ENCODE data around the gene ADGRG6.
"Not testable (repeated sequence)": the region's sequence is repeated elsewhere in the genome, so short reads cannot be mapped to it uniquely, and the experiment has no call there.

Gene ADGRG6

DNA sequence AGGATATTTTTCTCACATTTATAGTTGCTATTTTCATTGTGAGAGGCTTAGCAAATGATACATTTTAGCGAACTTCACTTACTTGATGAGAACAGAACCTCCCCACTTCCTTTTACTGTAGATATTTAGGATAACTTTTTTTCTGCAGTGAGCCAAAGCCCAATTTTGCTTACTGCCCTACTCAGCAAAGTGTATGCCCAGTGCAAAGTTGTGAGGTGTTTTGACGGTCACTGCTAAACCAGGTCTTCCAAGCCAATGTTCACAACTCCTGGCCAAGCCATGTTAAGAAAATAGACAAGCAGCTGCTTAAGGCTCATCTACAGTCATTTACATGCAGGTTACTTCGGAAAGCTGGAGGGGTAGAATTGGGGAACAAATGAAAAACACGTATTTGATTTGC is 144.8 kb downstream of the ADGRG6 start:
- DNase-seq (ENCODE audit: low spot score), result no peak

DNA sequence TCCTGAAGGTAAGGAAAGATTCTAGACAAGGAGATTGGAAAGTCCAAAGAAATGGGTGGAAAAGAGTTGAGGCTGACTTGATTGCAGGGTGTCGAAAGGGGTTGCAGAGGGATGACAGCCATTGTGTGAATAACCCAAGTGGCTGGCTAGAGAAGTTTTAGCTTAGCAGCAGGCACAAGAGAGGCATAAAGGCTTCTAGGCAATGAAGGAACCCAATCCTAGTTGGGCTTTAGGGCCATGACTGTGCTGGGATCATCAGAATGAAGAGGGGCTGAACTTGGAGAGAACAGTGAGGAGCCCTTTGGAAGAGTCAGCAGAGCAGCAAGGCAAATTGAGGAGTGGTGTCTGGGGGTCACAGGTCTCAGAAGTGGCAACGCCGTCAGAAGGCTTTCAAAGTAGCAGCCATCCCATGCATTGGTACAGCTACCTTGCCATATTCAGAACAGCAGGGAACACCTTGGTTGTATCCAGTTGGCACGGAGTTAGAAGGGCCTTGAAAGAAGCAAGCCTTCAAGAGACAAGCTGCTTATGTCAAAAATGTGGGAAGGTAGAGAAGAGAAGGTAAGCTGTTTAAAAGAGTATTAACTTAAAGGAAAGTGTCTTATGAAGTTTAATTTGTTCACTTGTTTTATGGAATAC is 146.4 kb downstream of the ADGRG6 start:
- no peak for DNase-seq (ENCODE audit: low spot score)

DNA sequence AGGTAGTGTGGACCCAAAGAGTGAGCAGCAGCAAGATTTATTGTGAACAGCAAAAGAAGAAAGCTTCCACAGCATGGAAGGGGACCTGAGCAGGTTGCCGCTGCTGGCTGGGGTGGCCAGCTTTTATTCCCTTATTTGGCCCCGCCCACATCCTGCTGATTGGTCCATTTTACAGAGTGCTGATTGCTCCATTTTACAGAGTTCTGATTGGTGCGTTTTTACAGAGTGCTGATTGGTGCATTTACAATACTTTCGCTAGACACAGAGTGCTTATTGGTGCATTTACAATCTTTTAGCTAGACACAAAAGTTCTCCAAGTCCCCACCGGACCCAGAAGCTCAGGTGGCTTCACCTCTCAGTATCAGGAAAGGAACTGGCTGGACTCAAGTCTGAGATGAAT is 149.0 kb downstream of the ADGRG6 start:
- DNase-seq (ENCODE audit: low spot score), result not testable (repeated sequence)

- no peak for DNase-seq (ENCODE audit: low spot score)
Measured at GRCh38 chr6:142452993-142453392, 151.2 kb downstream of the ADGRG6 start.

- not testable (repeated sequence) for DNase-seq (ENCODE audit: low spot score)
Measured at GRCh38 chr6:142454196-142454595, 152.4 kb downstream of the ADGRG6 start.

DNA sequence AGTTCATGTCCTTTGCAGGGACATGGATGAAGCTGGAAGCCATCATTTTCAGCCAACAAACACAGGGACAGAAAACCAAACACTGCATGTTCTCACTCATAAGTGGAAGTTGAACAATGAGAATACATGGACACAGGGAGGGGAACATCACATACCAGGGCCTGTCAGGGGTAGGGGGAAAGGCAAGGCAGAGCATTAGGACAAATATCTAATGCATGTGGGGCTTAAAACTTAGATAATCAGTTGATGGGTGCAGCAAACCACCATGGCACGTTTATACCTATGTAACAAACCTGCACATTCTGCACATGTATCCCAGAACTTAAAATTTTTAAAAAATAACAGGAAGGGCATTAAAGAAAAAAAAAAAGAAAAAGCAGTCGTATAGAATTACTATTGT is 153.0 kb downstream of the ADGRG6 start:
- not testable (repeated sequence) for DNase-seq (ENCODE audit: low spot score)

DNA sequence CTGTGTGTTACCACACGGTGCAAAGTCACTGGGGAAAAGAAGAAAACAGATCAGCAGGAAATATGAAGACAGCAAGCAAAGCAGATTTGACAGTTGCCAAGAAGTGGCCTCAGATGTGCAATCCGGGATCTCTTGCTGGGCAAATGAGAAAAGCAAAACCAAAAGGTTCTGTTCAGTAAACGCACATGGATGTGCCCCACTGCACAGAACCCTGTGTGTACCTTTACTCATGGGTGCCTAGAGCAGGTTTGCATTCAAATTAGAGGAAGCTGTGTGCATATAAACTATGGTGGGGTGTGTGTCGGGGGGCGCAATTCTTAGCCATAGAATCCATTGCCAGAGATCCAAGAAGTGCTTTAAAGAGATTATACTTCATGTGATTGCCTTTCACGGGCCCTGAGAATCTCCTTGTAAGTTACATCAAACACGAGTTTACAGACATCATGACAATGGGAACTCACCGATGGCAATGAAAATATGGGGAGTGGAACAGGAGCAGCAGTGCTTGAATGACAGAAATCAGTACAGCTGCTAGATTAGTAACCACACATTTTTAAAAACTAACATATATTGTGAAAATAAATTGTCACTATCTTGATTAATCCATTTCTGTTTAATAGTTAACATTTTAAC is 154.3 kb downstream of the ADGRG6 start:
- DNase-seq (ENCODE audit: low spot score), result no peak

DNA sequence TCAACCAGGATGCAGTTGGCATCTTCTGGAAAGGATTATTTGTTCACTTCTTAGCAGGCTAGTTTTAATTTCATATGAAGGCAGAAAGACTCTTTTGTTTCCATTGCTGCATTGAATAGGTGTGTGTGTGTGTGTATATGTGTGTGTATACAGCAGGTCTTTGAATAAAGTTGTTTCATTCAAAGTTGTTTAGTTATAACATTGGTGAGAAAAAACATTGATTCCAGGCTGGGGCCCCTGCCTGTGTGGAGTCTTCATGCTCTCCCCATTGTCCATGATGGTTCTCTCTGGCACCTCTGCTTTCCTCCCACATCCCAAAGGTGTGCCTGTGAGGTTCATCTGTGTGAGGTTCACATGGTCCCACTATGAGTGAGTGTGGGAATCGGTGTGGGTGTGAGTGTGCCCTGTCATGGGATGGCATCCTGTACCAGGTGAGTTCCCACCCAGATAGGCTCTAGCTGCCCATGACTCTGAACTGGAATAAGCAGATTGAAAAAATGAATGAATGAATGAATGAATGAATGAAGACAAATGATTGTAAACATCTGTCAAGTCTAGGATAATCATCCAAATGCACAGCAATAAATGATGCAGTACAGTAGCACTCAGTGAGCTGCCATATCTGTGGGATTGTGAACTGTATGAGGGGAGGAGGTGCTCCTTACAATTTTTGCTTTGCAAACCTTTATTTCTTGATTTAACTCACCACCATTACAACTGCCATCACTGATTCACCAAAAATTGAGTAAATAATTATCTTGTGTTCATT is 156.0 kb downstream of the ADGRG6 start:
- DNase-seq (ENCODE audit: low spot score), result no peak

DNA sequence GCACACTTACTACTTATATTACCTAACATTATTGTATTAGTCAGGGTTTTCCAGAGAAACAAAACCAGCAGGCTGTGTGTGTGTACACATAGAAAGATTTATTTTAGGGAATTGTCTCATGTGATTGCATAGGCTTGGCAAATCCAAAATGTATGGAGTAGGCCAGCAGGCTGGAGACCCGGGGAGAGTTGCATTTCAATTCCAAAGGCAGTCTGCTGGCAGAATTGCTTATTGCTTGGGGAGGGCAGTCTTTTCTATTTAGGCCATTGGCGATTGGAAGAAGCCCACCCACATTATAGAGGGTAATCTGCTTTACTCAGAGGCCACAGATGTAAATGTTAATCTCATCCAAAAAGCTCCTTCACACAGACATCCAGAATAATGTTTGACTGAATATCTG is 157.0 kb downstream of the ADGRG6 start:
- no peak for DNase-seq (ENCODE audit: low spot score)

DNA sequence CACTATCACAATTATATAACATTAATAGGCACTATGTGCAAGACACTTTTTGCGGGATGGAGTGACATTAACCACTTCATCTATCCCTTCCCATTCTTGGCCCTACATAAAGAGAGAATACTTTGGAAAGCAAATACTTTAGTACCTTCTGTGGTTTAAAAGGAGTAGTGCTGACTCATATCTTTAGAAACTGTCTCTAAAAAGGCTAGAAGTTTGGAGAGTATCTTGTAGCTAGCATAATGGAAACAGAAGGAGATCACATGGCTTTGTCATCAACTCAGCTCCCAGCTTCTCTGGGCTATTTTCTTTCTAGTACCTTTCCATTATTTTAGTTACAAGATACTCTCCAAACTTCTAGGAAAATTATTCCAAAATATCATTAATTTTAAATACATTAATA is 157.5 kb downstream of the ADGRG6 start:
- DNase-seq (ENCODE audit: low spot score), result no peak

DNA sequence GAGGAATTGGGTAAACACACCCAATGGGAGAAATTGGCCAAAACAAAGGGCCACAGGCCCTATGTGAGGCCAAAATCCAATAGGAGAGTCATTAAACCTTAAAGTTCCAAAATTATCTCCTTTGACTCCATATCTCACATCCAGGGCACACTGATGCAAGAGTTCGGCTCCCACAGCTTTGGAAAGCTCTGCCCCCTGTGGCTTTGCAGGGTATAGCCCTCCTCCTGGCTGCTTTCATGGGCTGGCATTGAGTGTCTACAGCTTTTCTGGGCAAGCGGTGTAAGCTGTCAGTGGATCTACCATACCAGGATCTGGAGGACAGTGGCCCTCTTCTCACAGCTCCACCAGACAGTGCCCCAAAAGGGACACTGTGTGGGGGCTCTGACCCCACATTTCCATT is 160.5 kb downstream of the ADGRG6 start:
- no peak for DNase-seq (ENCODE audit: low spot score)

- DNase-seq (ENCODE audit: low spot score), result no peak
Measured at GRCh38 chr6:142463988-142464387, 162.2 kb downstream of the ADGRG6 start.

GRCh38 chr6:142469220-142469619 is 167.4 kb downstream of the ADGRG6 start:
- no peak for DNase-seq (ENCODE audit: low spot score)

DNA sequence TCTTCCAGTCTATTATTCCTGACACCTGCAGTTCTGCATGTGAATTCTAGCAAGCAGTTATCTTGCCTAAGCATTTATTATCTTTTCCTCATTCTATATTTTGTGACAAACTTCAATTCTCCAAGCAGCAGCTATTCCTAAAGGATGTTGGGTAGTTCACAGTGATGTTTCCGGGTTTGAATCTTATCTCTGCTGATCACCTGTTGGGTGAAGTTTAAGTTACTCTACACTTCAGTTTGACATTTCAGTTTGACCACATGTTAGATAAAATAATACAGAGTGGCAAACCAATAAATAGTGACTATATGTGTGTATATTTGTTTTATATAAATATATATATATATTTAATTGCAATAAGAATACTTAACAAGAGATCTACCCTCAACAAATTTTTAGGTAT is 168.6 kb downstream of the ADGRG6 start:
- no peak for DNase-seq (ENCODE audit: low spot score)

GRCh38 chr6:142474531-142475289 is 172.9 kb downstream of the ADGRG6 start:
- peak; percentile 27 for DNase-seq (ENCODE audit: low spot score)

- no peak for DNase-seq (ENCODE audit: low spot score)
Measured at GRCh38 chr6:142476452-142476851, 174.6 kb downstream of the ADGRG6 start.

GRCh38 chr6:142478117-142478516 is 176.3 kb downstream of the ADGRG6 start:
- peak; percentile 7 for DNase-seq (ENCODE audit: low spot score)

DNA sequence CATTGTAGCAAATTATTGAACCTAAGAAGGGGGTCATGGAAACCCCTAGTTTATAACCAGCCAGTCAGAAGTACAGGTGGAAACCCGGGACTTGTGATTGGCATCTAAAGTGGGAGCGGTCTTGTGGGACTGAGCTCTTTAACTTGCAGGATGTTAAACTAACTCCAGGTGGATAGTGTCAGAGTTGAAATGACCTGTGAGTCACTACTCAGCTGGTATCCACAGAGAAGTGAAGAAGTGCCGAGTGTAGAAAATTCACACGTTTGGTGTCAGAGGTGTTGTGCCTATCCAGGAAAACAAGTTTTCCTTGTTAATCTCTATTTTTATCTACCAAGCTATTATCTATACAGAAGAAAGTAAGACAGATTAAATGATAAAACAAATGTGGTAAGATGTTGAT is 179.7 kb downstream of the ADGRG6 start:
- no peak for DNase-seq (ENCODE audit: low spot score)

DNA sequence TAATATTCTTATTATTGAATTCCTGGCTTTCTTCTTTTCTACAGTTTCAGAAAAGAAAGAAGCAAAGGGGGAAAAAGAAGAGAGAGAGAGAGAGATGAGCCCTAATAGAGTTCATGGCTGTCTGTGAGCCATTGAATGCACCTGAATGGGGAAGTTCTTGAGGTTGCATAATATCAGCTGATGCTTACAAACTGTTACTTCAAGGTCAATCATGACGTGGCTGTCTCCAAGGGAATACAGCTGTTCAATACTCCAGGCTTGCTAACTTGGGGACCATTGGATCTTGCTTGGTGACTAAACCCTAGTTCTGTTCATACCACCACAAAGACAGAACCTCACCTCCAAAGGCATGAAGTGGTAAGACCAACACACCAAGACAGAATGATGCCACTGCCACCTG is 180.4 kb downstream of the ADGRG6 start:
- DNase-seq (ENCODE audit: low spot score), result no peak

DNA sequence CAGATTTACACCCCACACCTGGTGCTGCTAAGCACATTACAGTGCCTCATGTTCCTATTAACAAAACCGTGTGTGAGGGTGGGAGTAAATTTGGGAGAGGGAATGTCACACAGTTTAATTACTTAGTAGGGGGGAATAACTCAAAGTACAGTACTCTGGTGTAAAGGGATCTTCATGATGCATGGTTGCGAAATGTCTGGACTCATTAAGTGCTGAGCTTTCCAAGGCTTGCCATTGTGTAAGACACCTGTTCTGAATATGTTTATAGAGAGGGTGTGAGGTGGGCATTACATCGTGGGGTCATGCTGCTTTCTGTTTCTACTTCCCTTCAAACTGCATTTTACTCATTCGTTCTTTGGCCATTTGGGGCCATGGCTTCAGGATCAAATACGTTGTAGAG is 181.2 kb downstream of the ADGRG6 start:
- DNase-seq (ENCODE audit: low spot score), result no peak

DNA sequence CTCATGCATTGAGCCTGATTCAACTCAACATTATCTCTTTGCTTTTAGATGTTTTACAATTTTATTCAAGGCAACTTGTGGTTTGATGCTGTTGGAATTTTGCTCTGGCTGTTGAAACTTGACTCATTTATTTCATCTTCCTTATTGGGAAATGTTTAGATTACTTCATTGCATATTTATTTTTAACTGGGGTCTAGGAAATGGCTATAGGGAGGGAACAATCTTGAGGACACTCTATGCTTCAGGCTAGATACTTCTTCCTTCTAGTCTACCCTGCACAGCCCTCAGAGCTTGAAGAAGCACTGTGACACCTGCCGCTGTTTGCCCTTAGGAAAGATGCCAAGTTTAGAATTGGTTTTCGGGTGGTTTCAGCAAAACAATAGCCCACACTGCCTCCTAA is 183.4 kb downstream of the ADGRG6 start:
- no peak for DNase-seq (ENCODE audit: low spot score)

DNA sequence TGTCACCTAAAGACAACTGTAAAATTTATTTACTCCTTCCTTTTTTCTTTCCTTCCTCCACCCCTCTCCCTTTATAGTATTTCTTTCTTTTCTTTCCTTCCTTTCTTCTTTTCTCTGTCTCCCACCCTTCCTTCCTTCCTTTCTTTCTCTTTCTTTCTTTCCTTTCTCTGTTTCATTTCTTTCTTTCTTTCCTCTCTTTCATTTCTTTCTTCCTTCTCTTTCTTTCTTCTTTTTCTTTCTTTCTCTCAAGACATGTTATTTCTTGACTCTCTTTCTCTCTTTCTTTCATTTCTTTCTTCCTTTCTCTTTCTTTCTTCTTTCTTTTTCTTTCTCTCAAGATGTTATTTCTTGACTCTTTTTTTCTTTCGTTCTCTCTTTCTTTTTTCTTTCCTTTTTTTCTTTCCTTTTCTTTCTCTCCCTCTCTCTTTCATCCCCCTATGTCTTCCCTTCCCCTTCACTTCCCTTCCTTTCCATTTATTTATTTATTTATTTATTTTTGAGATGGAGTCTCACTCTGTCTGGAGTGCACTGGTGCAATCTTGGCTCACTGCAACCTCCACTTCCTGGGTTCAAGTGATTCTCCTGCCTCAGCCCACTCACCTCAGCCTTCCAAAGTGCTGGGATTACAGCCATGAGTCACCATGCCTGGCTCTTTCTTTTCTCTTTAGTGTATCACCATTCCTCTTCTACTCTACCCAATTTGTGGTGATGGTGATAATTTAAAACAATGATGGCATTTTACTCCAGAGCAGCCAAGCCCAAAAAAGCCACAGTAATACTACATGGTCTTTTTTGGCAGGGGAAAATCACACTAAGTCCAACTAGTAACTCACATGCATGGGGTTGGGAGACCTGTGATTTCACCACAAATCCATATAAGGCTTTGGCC is 188.2 kb downstream of the ADGRG6 start:
- no peak for DNase-seq (ENCODE audit: low spot score)
